Measurements from ENCODE around the gene ROBO1.

Gene ROBO1

GRCh38 chr3:78785004-78785403 is 982.8 kb downstream of the ROBO1 start:
- no peak for TF ChIP-seq CTCF (IDR thresholded peaks at IDR 0.05)
- H3K27ac ChIP-seq = no peak overlapping the region
- H3K4me3 ChIP-seq = no peak overlapping the region
- DNase-seq (ENCODE audit: low spot score) = no peak

- Histone ChIP-seq H3K27ac (no peak overlapping the region), H3K4me3 (no peak overlapping the region)
- TF ChIP-seq CTCF (IDR thresholded peaks at IDR 0.05) = no peak
- DNase-seq (ENCODE audit: low spot score) = no peak
Measured at GRCh38 chr3:78781351-78781750, 986.4 kb downstream of the ROBO1 start.

GRCh38 chr3:78765671-78766485 is 1001.9 kb downstream of the ROBO1 start:
- no peak overlapping the region for H3K4me3 ChIP-seq
- no peak for DNase-seq (ENCODE audit: low spot score)

GRCh38 chr3:78764634-78765033 is 1003.2 kb downstream of the ROBO1 start:
- TF ChIP-seq CTCF (IDR thresholded peaks at IDR 0.05) = no peak
- no peak for DNase-seq (ENCODE audit: low spot score)
- no peak overlapping the region for H3K4me3 ChIP-seq
- no peak overlapping the region for H3K27ac ChIP-seq

More at GRCh38 chr3:78765671-78766485, 1001.9 kb downstream of the ROBO1 start:
- TF ChIP-seq CTCF (IDR thresholded peaks at IDR 0.05) = no peak
- H3K27ac ChIP-seq = no peak overlapping the region

GRCh38 chr3:78762121-78762520 is 1005.7 kb downstream of the ROBO1 start:
- no peak overlapping the region for H3K27ac ChIP-seq
- TF ChIP-seq CTCF (IDR thresholded peaks at IDR 0.05) = no peak
- no peak for DNase-seq (ENCODE audit: low spot score)

GRCh38 chr3:78761126-78761525 is 1006.7 kb downstream of the ROBO1 start:
- Histone ChIP-seq H3K4me3 (no peak overlapping the region), H3K27ac (no peak overlapping the region)
- no peak for DNase-seq (ENCODE audit: low spot score)
- TF ChIP-seq CTCF (IDR thresholded peaks at IDR 0.05) = no peak

More at GRCh38 chr3:78762121-78762520, 1005.7 kb downstream of the ROBO1 start:
- no peak overlapping the region for H3K4me3 ChIP-seq

- no peak overlapping the region for H3K27ac ChIP-seq
- no peak overlapping the region for H3K4me3 ChIP-seq
- no peak for DNase-seq (ENCODE audit: low spot score)
- TF ChIP-seq CTCF (IDR thresholded peaks at IDR 0.05) = no peak
Measured at GRCh38 chr3:78757731-78758130, 1010.1 kb downstream of the ROBO1 start.

Data from coronary artery (tissue), 2 donors.